ENCODE results near the gene ZNF593OS.

DNA sequence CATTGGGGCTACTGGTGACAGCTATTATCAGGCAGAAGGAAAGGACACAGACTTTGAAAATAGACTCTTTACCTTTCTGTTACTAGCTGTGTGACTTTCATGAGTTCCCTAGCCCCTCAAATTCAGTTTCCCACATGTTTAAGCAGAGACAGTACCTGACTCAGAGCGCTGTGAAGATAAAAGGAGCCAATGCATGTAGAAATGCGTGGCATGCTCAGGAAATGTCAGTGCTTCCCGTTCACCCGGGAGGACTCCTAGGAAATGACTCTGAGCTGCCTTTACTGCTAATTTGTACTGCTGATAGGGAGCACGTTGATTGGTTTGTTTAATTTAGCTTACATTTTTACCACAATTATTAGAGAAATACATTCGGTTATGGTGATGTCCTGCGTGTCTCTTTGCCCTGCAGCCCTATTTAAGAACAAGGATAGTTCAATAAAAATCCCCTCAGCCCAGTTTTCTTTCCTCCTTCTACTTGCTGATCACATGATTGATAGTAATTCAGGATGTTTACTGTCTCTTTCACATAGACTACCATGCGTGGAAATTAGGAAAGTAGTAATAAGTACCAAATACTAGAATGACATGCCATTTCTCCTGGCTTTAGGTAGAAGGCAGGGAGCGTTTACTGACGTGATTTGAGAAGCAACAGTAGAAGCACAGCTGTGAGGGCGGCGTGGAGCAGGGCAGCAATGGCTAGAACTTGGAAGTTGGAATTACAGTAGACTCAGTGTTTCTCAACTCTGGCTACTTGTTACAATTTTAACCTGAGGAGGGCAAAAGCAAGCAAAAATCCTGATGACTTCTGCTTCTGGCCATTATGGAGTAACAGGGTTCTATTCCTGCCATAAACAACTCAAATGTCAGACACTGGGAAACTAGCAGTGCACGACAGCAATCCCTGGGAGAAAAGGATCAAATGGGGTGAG lies 44.1 kb downstream of the ZNF593OS start:
- no peak for TF ChIP-seq SIN3A (IDR thresholded peaks at IDR 0.05; ENCODE audit: borderline replicate concordance, insufficient read depth, low read length)
- TF ChIP-seq POLR2AphosphoS5 (IDR thresholded peaks at IDR 0.05; ENCODE audit: low read depth, low read length) = no peak
- TF ChIP-seq, protein P1, sequence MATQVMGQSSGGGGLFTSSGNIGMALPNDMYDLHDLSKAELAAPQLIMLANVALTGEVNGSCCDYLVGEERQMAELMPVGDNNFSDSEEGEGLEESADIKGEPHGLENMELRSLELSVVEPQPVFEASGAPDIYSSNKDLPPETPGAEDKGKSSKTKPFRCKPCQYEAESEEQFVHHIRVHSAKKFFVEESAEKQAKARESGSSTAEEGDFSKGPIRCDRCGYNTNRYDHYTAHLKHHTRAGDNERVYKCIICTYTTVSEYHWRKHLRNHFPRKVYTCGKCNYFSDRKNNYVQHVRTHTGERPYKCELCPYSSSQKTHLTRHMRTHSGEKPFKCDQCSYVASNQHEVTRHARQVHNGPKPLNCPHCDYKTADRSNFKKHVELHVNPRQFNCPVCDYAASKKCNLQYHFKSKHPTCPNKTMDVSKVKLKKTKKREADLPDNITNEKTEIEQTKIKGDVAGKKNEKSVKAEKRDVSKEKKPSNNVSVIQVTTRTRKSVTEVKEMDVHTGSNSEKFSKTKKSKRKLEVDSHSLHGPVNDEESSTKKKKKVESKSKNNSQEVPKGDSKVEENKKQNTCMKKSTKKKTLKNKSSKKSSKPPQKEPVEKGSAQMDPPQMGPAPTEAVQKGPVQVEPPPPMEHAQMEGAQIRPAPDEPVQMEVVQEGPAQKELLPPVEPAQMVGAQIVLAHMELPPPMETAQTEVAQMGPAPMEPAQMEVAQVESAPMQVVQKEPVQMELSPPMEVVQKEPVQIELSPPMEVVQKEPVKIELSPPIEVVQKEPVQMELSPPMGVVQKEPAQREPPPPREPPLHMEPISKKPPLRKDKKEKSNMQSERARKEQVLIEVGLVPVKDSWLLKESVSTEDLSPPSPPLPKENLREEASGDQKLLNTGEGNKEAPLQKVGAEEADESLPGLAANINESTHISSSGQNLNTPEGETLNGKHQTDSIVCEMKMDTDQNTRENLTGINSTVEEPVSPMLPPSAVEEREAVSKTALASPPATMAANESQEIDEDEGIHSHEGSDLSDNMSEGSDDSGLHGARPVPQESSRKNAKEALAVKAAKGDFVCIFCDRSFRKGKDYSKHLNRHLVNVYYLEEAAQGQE (IDR thresholded peaks at IDR 0.05; ENCODE audit: insufficient read depth in 1 of 2, low read depth in 2 of 2, low read length in 2 of 2) = no peak
- no peak for TF ChIP-seq TAF1 (IDR thresholded peaks at IDR 0.05; ENCODE audit: borderline replicate concordance, insufficient read depth, low read length)
- no peak for TF ChIP-seq FOXP2 (optimal IDR thresholded peaks at IDR 0.05; ENCODE audit: borderline replicate concordance, extremely low read depth, extremely low read length, insufficient read depth)
